MV-4-11 (cell line): ENCODE data around the gene NR0B2.

Experiments
- DNase-seq: peaks from one replicate; lab custom pipeline; 2025; lab: John Stamatoyannopoulos, UW

The NR0B2 gene

DNA sequence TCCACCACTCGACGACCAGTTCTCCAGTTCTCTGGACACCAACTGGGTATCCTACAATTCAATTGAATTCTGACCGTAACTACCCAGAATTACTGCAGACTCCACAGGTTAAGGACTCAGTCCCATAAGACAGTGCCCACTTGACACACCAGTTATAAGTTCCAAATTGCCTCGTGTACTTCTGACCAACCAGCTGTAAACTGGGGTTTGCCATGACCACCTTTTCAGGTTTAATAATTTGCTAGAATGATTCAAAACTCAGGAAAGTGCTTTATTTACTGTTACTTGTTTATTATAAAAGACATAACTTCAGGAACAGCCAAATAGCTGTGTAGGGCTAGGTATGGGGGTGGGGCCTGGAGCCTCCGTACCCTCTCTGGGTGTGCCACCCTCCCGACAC, 23.0 kb upstream of the NR0B2 start:
- DNase-seq = no peak

DNA sequence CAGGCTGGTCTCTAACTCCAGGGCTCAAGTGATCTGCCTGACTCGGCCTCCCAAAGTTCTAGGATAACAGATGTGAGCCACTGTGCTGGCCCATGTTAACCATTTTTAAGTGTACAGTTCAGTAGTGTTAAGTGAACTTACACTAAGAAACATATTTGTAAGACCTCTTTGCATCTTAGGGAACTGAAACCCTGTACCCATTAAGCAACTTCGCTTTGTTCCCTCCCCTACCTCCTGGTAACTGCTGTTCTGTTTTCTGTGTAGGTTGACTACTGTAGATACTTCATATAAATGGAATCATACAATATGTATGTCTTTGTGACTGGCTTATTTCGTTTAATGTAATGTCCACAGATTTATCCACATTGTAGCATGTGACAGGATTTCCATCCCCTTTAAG, 18.8 kb upstream of the NR0B2 start:
- DNase-seq = peak; percentile 95

DNA sequence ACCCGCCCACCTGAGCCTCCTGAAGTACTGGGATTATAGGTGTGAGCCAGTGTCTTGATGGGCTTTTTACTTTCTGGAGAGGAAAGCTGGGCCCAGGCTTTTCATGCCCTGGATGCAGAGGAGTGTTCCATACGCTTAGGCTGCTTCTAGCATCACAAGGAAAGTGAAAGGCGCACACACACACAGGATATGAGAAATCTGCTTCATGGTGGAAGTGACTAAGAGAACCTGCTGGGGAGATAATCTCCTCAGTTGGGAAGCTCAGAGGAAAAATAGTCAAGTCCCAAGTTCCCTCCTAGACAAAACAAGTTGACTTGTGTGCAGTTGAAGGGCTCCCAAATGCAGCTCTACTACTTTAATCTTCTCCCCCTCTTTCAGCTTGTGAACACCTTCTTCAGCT, 9.9 kb upstream of the NR0B2 start:
- no peak for DNase-seq

- DNase-seq = no peak
These were observed 9.1 kb upstream of the NR0B2 start for GRCh38 chr1:26922901-26923300.

GRCh38 chr1:26922431-26922729, 8.6 kb upstream of the NR0B2 start:
- DNase-seq = no peak

GRCh38 chr1:26921540-26922430, 8.0 kb upstream of the NR0B2 start, which contains the start of gene NUDC:
NUDC (plus strand) TSS chr1:26921743; CDS start chr1:26921849, 106 bp downstream.
- peak; percentile 97 for DNase-seq

DNA sequence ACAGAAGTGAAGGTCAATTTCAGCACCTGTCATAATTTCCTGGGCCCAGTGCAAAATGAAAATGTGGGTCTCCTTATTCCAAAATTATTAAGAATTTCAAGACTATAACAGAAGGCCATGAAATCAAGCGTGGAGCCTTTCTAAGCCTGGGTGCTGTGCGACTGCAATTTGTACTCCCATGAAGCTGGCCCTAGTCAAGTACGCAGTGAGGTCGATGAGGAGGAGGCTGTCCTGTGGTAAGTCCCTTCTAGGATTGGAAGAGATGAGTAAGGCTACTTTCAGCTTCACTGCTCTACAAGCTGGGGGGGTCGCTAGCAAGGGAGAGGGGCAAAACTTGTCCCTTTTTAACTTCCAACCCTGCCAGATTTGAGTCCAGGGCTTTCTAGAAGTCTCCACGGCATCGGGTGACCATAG, 7.4 kb upstream of the NR0B2 start:
- no peak for DNase-seq

- DNase-seq = no peak
These were observed 1.5 kb upstream of the NR0B2 start for GRCh38 chr1:26915204-26915842.

GRCh38 chr1:26913389-26913753, 404 bp downstream of the NR0B2 start:
- DNase-seq = no peak

GRCh38 chr1:26912147-26912490, 1.7 kb downstream of the NR0B2 start:
- DNase-seq = no peak

GRCh38 chr1:26911399-26912146, 2.2 kb downstream of the NR0B2 start:
- no peak for DNase-seq

GRCh38 chr1:26910343-26911160, 3.2 kb downstream of the NR0B2 start:
- no peak for DNase-seq

DNA sequence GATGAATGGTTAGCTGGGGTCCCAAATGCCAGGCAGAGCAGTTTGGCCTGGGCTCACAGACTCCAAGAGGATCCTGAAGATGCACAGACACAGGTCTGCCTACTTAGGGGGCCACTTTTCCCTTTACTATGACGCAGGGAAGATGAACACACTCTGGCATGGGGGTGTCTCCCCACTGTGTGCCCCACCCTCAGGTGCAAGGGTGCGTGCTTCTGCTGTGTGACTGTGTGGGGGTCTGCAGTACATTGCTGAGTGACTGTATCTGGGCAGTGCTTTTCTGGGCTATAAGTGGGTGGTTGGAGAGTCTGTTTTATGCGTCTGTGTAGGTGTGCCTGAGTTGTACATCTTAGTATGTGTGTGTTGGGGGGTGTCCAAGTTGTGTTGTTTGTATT, 3.8 kb downstream of the NR0B2 start:
- no peak for DNase-seq

GRCh38 chr1:26907071-26907917, 6.5 kb downstream of the NR0B2 start:
- no peak for DNase-seq

DNA sequence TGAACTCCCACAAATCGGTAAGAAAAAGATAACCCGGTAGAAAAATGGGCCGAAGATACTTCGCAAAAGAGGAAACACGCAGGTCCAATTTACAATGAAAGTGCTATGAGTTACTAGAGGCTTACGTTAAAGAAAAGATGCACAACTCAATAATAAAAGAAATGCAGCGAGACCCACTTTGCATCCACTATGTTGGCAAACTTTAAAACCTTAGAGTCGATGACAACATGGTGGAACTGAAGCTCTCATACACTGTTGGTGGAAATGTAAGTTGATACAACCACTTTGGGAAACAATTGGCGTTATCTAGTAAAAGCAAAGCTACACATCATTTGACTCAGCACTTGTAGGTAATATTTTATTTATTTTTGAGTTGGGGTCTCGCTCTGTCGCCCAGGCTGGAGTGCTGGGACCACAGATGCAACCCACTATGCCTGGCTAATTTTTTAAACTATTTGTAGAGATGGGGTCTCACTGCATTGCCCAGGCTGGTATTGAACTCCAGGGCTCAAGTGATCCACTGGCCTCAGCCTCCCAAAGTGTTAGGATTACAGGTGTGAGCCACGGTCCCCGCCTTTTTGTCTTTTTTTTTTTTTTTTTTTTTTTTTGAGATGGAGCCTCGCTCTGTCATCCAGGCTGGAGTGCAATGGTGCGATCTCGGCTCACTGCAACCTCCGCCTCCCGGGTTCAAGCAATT, 12.8 kb downstream of the NR0B2 start:
- DNase-seq = no peak

- peak; percentile 78 for DNase-seq
These were observed 13.6 kb downstream of the NR0B2 start, which contains the start of gene GPATCH3 for GRCh38 chr1:26900001-26900814. GPATCH3 (minus strand) TSS chr1:26900467; CDS start chr1:26900442, 25 bp downstream.

DNA sequence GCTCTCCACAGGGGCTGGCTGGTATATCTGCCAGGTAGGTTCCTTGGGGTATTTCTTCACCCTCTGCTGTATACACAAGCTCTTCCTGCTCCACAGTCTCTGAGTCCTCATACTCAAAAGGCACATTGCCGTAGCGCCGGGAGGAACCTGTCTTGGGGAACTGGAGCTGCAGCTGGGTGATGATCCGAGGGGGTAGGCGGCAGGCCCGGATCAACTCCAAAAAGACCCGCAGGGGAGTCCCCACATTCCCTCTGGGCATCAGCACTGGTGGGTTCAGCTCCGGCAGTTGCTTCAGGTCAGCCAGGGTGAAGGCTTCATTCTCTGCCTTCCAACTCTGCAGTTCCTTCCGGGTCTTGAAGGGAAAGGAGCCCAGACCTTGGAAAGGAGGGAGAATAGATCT, 16.4 kb downstream of the NR0B2 start:
- DNase-seq = no peak

- DNase-seq = no peak
These were observed 19.5 kb downstream of the NR0B2 start for GRCh38 chr1:26894263-26894662.

GRCh38 chr1:26890467-26890796, 23.3 kb downstream of the NR0B2 start:
- DNase-seq = no peak
